ENCODE data around the gene SCD5.

DNA sequence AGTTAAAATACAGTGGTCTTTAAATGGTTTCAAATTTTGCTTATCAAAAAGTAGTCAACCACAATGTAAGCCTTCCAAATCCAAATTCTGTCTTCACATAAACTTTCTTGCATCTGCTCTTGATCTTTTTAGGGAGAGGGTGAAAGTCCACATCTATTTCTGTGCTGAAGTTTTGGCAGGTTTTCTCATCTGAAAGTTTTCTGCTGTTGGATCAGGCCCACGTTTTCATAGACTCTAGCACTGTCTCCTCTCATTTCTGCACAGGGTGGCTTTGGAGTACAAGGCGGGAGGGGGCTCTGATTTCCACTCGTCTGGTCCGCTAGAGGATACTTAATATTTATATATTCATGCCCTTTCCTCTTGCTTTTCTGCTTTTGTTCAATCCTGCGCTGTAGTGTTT is 218.7 kb downstream of the SCD5 start:
- TF ChIP-seq, protein P1, sequence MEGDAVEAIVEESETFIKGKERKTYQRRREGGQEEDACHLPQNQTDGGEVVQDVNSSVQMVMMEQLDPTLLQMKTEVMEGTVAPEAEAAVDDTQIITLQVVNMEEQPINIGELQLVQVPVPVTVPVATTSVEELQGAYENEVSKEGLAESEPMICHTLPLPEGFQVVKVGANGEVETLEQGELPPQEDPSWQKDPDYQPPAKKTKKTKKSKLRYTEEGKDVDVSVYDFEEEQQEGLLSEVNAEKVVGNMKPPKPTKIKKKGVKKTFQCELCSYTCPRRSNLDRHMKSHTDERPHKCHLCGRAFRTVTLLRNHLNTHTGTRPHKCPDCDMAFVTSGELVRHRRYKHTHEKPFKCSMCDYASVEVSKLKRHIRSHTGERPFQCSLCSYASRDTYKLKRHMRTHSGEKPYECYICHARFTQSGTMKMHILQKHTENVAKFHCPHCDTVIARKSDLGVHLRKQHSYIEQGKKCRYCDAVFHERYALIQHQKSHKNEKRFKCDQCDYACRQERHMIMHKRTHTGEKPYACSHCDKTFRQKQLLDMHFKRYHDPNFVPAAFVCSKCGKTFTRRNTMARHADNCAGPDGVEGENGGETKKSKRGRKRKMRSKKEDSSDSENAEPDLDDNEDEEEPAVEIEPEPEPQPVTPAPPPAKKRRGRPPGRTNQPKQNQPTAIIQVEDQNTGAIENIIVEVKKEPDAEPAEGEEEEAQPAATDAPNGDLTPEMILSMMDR (IDR thresholded peaks at IDR 0.05; ENCODE audit: insufficient read depth, low read length) = no peak
- TF ChIP-seq POLR2AphosphoS5 (IDR thresholded peaks at IDR 0.05; ENCODE audit: low read depth) = no peak
- TF ChIP-seq SPI1 (IDR thresholded peaks at IDR 0.05; ENCODE audit: borderline replicate concordance, low read depth) = no peak
- TF ChIP-seq REST (IDR thresholded peaks at IDR 0.05; ENCODE audit: insufficient replicate concordance, low read depth) = no peak

Data from HL-60 (cell line).